Esophagus muscularis mucosa (tissue), 3 donors: ENCODE data around the gene WNT5B.

Experiments
- CTCF ChIP-seq, 3 experiments: fragments of 200-600 bp in 2 of 3; fragments of 450-650 bp in 1 of 3; sonication (generic) in 2 of 3; IDR thresholded peaks; one replicate each; pipeline ENCODE4 v1.5.1; 2017 to 2019; ENCODE audit warnings: antibody characterized with exemption in 3 of 3, mild to moderate bottlenecking in 2 of 3, moderate library complexity in 1 of 3
- EP300 ChIP-seq: sonication (generic); formaldehyde crosslinking; IDR thresholded peaks from one replicate; pipeline ENCODE4 v1.6.1; 2017; ENCODE audit warnings: antibody characterized with exemption

GRCh38 chr12:1650978-1651361 is 21.9 kb downstream of the WNT5B start:
- TF ChIP-seq CTCF (IDR thresholded peaks at IDR 0.05) (no peak), EP300 (no peak)
